HepG2 (cell line): ENCODE data around the gene BRD8. TPM values are rescaled to one million over a fixed set of nuclear protein-coding genes. Genes with fewer than 3 reads are reported as not detected.

Experiments used
- AHR ChIP-seq: IDR thresholded peaks from 2 replicates; pipeline ENCODE4 v1.6.1; 2018; ENCODE audit warnings: missing genetic modification reagents, missing compliant biosample characterization
- FOSL1 ChIP-seq: sonication (generic); formaldehyde crosslinking; IDR thresholded peaks from 2 replicates; pipeline ENCODE4 v1.9.0; 2021; ENCODE audit warnings: missing genetic modification reagents, borderline replicate concordance
- GATA4 ChIP-seq: sonication (generic); IDR thresholded peaks from 2 replicates; pipeline ENCODE4 v1.6.1; 2016; ENCODE audit warnings: antibody characterized with exemption, low read depth, borderline replicate concordance
- KLF9 ChIP-seq: IDR thresholded peaks from 2 replicates; pipeline ENCODE4 v1.6.1; 2016; ENCODE audit warnings: low read depth
- MED8 ChIP-seq: sonication (generic); formaldehyde crosslinking; IDR thresholded peaks from 2 replicates; pipeline ENCODE4 v1.8.1; 2023; ENCODE audit warnings: mild to moderate bottlenecking, missing genetic modification reagents; ENCODE audit not compliant: insufficient replicate concordance
- MEIS2 ChIP-seq: sonication (generic); formaldehyde crosslinking; IDR thresholded peaks from 2 replicates; pipeline ENCODE4 v1.9.0; 2021; ENCODE audit warnings: mild to moderate bottlenecking, missing genetic modification reagents
- RBM22 ChIP-seq: fragments of 200-400 bp; formaldehyde crosslinking; optimal IDR thresholded peaks from 2 replicates; pipeline ENCODE3; 2017; ENCODE audit warnings: mild to moderate bottlenecking, low read length, moderate library complexity
- SAFB2 ChIP-seq: sonication (generic); formaldehyde crosslinking; IDR thresholded peaks from 2 replicates; pipeline ENCODE4 v1.5.1; 2020; ENCODE audit warnings: missing genetic modification reagents, low read depth, mild to moderate bottlenecking, borderline replicate concordance
- SALL1 ChIP-seq: sonication (generic); formaldehyde crosslinking; IDR thresholded peaks from 2 replicates; pipeline ENCODE4 v1.8.0; 2022; ENCODE audit warnings: mild to moderate bottlenecking, missing genetic modification reagents
- THAP11 ChIP-seq: IDR thresholded peaks from 2 replicates; pipeline ENCODE4 v1.6.1; 2016; ENCODE audit warnings: missing biosample characterization, missing genetic modification reagents
- ZBTB1 ChIP-seq: sonication (generic); formaldehyde crosslinking; IDR thresholded peaks from 2 replicates; pipeline ENCODE4 v1.4.0; 2020; ENCODE audit warnings: missing genetic modification reagents, borderline replicate concordance
- ZBTB7A ChIP-seq: sonication (generic); formaldehyde crosslinking; IDR thresholded peaks from 2 replicates; pipeline ENCODE4 v1.8.0; 2022; ENCODE audit warnings: mild to moderate bottlenecking, missing genetic modification reagents
- ZFP1 ChIP-seq: IDR thresholded peaks from 2 replicates; pipeline ENCODE4 v1.6.1; 2016
- ZFP36 ChIP-seq: fragments of 150-350 bp; IDR thresholded peaks from 2 replicates; pipeline ENCODE4 v1.6.1; 2018; ENCODE audit warnings: borderline replicate concordance, low read length, low read depth; ENCODE audit not compliant: partially characterized antibody
- ZKSCAN8 ChIP-seq: IDR thresholded peaks from 2 replicates; pipeline ENCODE4 v1.6.1; 2016; ENCODE audit warnings: borderline replicate concordance, missing genetic modification reagents, missing compliant biosample characterization
- ZNF207 ChIP-seq: fragments of 450-650 bp; IDR thresholded peaks from 2 replicates; pipeline ENCODE4 v1.6.1; 2016; ENCODE audit warnings: antibody characterized with exemption, borderline replicate concordance
- ZNF232 ChIP-seq: sonication (generic); formaldehyde crosslinking; IDR thresholded peaks from 2 replicates; pipeline ENCODE4 v1.4.0; 2020; ENCODE audit warnings: missing genetic modification reagents, borderline replicate concordance
- ZNF451 ChIP-seq: sonication (generic); formaldehyde crosslinking; IDR thresholded peaks from 2 replicates; pipeline ENCODE4 v1.5.0; 2020; ENCODE audit warnings: mild to moderate bottlenecking, missing genetic modification reagents
- polyA plus RNA-seq, 8 experiments: library from polyadenylated mRNA; depleted of rRNA in 3 of 8; stranded (reverse) in 7 of 8; unstranded in 1 of 8; fragments of >200 nt; fragmentation: Illumina TruSeq in 4 of 8; extraction: Trizol in 4 of 8; gene quantifications; 2 replicates each; pipeline versions ENCODE4 v1.2.1 to v1.2.3, GENCODE V29; 2011 to 2016; ENCODE audit warnings: low read depth in 4 of 8, missing spikeins in 1 of 8, mixed read lengths in 1 of 8; ENCODE audit not compliant: insufficient read depth in 1 of 8
- total RNA-seq, 5 experiments: library from RNA; depleted of rRNA; stranded (reverse); fragments of >200 nt; fragmentation: Illumina TruSeq; extraction: Trizol; gene quantifications; 2 replicates each; pipeline ENCODE4 v1.2.3, GENCODE V29; 2016; ENCODE audit warnings: low read depth in 1 of 5
- TF ChIP-seq, protein P1 (sequence below): sonication (generic); formaldehyde crosslinking; IDR thresholded peaks from 2 replicates; pipeline ENCODE4 v1.5.1; 2020; ENCODE audit warnings: missing genetic modification reagents, mild to moderate bottlenecking, borderline replicate concordance
- TF ChIP-seq, protein P2 (sequence below): sonication (generic); formaldehyde crosslinking; IDR thresholded peaks from 2 replicates; pipeline ENCODE4 v1.4.0; 2020; ENCODE audit warnings: missing genetic modification reagents, borderline replicate concordance
- TF ChIP-seq, protein P3 (sequence below): IDR thresholded peaks from 2 replicates; pipeline ENCODE4 v1.6.1; 2016

The BRD8 gene
- total and polyA plus RNA-seq, 2 of the 13 experiments (the other 11 are each of a cell fraction or from before 2014, with no cell fraction given) = 62.5 to 71.1 TPM

DNA sequence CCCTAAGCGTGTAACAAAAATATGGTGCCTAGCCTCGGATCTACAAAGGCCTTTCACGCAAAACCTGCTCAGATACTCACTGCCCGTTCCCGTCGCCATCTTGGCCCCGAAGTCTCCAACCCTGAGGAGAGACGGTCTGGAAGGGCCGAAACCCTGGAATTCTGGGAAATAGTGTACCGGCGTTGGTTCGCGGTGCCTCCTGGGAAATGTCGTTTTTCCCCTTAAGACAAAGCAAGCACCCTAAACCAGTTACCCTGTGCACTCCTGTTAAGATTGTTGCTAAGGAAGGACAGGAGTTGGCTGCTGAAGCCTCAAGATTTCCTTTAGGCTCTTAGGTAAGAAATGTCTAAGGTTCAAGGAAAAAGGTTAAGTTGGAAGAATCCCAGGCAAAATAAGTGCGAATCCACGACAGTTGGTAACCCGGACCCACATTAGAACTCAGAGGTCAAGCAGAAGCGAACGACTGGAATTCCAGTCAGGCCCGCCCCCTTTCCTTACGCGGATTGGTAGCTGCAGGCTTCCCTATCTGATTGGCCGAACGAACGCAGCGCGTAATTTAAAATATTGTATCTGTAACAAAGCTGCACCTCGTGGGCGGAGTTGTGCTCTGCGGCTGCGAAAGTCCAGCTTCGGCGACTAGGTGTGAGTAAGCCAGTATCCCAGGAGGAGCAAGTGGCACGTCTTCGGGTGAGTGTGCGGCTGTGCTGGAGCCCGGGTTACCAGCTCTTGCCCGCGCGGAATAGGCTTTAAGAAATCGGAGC is at the start of gene BRD8, which contains the start of gene KIF20A (continued):
- TF ChIP-seq AHR (CRISPR knock-in tag) (no peak), GATA4 (peak; percentile 76; the same call in 1 of the 2 replicates), THAP11 (CRISPR knock-in tag) (peak; percentile 98), ZBTB7A (no peak), RBM22 (no peak), ZFP36 (no peak), ZNF232 (CRISPR knock-in tag) (peak; percentile 84; the same call in 1 of the 2 replicates), SAFB2 (CRISPR knock-in tag) (no peak), ZBTB1 (no peak), ZFP1 (CRISPR knock-in tag) (0 out of 2 replicates have a peak, but pooled peaks have one; percentile 53), MED8 (no peak), ZKSCAN8 (CRISPR knock-in tag) (no peak), ZNF207 (no peak), MEIS2 (CRISPR knock-in tag) (0 out of 2 replicates have a peak, but pooled peaks have one; percentile 56), FOSL1 (no peak), ZNF451 (CRISPR knock-in tag) (no peak), SALL1 (CRISPR knock-in tag) (peak; percentile 11; the same call in 1 of the 2 replicates), KLF9 (CRISPR knock-in tag) (no peak)
- TF ChIP-seq, protein P1, sequence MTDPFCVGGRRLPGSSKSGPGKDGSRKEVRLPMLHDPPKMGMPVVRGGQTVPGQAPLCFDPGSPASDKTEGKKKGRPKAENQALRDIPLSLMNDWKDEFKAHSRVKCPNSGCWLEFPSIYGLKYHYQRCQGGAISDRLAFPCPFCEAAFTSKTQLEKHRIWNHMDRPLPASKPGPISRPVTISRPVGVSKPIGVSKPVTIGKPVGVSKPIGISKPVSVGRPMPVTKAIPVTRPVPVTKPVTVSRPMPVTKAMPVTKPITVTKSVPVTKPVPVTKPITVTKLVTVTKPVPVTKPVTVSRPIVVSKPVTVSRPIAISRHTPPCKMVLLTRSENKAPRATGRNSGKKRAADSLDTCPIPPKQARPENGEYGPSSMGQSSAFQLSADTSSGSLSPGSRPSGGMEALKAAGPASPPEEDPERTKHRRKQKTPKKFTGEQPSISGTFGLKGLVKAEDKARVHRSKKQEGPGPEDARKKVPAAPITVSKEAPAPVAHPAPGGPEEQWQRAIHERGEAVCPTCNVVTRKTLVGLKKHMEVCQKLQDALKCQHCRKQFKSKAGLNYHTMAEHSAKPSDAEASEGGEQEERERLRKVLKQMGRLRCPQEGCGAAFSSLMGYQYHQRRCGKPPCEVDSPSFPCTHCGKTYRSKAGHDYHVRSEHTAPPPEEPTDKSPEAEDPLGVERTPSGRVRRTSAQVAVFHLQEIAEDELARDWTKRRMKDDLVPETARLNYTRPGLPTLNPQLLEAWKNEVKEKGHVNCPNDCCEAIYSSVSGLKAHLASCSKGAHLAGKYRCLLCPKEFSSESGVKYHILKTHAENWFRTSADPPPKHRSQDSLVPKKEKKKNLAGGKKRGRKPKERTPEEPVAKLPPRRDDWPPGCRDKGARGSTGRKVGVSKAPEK (CRISPR knock-in tag) = no peak
- TF ChIP-seq, protein P2, sequence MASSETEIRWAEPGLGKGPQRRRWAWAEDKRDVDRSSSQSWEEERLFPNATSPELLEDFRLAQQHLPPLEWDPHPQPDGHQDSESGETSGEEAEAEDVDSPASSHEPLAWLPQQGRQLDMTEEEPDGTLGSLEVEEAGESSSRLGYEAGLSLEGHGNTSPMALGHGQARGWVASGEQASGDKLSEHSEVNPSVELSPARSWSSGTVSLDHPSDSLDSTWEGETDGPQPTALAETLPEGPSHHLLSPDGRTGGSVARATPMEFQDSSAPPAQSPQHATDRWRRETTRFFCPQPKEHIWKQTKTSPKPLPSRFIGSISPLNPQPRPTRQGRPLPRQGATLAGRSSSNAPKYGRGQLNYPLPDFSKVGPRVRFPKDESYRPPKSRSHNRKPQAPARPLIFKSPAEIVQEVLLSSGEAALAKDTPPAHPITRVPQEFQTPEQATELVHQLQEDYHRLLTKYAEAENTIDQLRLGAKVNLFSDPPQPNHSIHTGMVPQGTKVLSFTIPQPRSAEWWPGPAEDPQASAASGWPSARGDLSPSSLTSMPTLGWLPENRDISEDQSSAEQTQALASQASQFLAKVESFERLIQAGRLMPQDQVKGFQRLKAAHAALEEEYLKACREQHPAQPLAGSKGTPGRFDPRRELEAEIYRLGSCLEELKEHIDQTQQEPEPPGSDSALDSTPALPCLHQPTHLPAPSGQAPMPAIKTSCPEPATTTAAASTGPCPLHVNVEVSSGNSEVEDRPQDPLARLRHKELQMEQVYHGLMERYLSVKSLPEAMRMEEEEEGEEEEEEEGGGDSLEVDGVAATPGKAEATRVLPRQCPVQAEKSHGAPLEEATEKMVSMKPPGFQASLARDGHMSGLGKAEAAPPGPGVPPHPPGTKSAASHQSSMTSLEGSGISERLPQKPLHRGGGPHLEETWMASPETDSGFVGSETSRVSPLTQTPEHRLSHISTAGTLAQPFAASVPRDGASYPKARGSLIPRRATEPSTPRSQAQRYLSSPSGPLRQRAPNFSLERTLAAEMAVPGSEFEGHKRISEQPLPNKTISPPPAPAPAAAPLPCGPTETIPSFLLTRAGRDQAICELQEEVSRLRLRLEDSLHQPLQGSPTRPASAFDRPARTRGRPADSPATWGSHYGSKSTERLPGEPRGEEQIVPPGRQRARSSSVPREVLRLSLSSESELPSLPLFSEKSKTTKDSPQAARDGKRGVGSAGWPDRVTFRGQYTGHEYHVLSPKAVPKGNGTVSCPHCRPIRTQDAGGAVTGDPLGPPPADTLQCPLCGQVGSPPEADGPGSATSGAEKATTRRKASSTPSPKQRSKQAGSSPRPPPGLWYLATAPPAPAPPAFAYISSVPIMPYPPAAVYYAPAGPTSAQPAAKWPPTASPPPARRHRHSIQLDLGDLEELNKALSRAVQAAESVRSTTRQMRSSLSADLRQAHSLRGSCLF (CRISPR knock-in tag) = no peak
- TF ChIP-seq, protein P3, sequence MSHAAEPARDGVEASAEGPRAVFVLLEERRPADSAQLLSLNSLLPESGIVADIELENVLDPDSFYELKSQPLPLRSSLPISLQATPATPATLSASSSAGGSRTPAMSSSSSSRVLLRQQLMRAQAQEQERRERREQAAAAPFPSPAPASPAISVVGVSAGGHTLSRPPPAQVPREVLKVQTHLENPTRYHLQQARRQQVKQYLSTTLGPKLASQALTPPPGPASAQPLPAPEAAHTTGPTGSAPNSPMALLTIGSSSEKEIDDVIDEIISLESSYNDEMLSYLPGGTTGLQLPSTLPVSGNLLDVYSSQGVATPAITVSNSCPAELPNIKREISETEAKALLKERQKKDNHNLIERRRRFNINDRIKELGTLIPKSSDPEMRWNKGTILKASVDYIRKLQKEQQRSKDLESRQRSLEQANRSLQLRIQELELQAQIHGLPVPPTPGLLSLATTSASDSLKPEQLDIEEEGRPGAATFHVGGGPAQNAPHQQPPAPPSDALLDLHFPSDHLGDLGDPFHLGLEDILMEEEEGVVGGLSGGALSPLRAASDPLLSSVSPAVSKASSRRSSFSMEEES (CRISPR knock-in tag) = peak; percentile 16; the same call in 1 of the 2 replicates
